GM08714 (cell line): ENCODE measurements around the gene TGFB3.

Experiments
- H3K4me3 ChIP-seq: fragments of 200-500 bp; sonication (Bioruptor generic); 2 replicates; pipeline ENCODE4 v1.5.1; 2014; ENCODE audit warnings: mild to moderate bottlenecking, low read length, inconsistent platforms
- ZNF274 ChIP-seq: IDR thresholded peaks from 2 replicates; pipeline ENCODE4 v1.6.1; 2012; ENCODE audit warnings: mild to moderate bottlenecking, low read depth, low read length

The TGFB3 gene

DNA sequence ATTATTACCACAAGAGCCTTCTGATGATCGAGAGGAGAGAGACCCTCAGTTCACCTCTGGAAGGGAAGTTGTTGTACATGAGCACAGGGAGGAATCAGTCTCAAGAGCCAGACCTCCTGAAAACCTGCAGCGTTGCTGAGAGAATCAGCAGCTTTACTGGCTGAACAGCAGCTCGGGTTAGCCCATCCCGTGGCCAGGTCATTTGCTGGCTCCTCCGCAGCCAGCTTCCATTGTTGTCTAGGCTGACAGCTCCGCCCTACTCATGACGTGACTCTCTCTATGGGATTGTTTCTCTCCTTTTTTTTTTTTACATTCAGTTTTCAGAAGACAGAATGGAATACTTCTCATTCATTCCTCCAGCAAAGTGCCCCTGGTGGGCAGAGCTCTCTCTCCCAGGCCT lies 69.9 kb downstream of the TGFB3 start:
- no peak for TF ChIP-seq ZNF274
- no peak overlapping the region for H3K4me3 ChIP-seq

DNA sequence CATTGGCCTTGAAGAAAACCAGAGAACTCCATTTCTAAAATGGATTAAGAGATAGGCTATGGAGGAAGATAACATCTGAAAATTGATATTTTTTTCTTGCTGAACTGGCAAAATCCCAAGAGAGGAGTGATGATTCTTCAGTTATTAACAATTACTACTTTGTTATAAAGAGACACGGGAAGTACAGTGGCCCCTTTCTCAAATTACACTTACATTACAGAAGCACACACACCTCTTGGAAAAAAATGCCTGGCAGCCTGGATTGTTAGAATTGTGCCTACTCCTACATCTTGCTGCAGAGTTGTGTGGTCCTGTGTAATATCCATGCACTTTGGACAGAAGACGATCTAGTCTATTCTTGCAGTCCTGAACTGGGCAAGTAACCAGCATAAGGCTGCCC lies 71.7 kb downstream of the TGFB3 start:
- no peak for TF ChIP-seq ZNF274
- H3K4me3 ChIP-seq = no peak overlapping the region

DNA sequence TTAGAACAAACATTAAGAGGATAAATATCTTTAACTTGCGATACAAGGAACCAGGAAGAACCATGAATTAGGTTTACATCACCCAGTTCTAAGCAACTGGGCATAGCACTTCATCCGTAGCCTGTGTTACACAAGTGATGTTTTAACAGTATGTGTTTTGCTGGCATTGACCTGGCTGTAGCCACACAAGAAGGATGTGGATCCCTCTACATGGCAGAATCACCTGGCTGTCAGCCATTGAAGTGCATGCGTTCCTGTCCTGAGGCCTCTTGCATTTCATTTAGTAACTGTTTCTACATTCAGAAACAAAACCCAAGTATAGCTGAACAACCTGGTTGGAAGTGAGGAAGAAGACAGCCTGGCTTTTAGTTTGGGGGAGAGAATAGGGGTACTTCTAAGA lies 72.2 kb downstream of the TGFB3 start:
- H3K4me3 ChIP-seq = no peak overlapping the region
- no peak for TF ChIP-seq ZNF274
